OCI-LY7 (cell line): ENCODE measurements around the gene TDRD12.

Experiments
- EZH2phosphoT487 ChIP-seq: fragments of 200-600 bp; sonication (generic); IDR thresholded peaks from 2 replicates; pipeline ENCODE4 v1.6.1; 2018; ENCODE audit warnings: low read depth, borderline replicate concordance, mild to moderate bottlenecking, mixed run types, antibody characterized with exemption, low read length, moderate library complexity, mixed read lengths
- TF ChIP-seq, protein P1 (sequence below): fragments of 200-600 bp; sonication (generic); conservative IDR thresholded peaks from 2 replicates; pipeline ENCODE4 v1.5.1; 2014; ENCODE audit warnings: mild to moderate bottlenecking, antibody characterized with exemption, low read length, moderate library complexity, mixed read lengths

DNA sequence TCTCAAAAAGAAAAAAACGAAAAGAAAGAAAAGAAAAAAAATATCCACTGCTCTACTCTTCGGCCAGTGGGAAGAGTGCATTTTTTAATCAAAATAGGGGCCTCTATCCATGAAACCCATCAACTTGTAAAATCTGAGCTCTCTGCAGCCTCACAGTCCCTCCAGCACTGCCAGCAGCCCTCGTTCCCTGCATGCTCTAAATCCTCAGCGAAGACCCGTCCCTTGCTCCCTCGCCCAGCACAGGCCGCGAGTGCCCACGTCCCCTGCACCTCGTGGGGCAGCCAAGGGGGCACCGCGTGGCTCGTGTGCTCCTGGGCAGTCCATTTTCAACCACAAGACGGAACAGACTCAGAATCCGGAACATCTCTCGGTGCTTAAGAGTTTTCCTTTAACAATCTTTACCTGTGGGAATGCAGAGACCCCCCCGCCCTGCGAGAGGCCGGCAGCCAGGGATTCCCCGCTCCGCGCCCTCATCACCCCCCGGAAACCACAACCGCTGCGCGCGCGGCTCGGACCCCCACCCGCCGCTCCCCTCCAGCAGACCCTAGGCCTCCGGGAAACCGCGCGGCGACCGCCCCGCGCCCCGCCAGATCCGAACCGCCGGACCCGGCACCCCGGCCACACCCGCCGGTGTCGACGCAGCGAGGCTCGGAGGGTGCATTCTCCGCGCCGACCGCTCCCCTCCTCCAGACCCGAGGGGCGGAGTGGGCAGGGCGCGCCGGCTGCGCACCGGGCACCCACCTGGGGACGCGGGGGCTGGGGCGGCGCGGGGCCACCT lies 45.2 kb upstream of the TDRD12 start:
- TF ChIP-seq, protein P1, sequence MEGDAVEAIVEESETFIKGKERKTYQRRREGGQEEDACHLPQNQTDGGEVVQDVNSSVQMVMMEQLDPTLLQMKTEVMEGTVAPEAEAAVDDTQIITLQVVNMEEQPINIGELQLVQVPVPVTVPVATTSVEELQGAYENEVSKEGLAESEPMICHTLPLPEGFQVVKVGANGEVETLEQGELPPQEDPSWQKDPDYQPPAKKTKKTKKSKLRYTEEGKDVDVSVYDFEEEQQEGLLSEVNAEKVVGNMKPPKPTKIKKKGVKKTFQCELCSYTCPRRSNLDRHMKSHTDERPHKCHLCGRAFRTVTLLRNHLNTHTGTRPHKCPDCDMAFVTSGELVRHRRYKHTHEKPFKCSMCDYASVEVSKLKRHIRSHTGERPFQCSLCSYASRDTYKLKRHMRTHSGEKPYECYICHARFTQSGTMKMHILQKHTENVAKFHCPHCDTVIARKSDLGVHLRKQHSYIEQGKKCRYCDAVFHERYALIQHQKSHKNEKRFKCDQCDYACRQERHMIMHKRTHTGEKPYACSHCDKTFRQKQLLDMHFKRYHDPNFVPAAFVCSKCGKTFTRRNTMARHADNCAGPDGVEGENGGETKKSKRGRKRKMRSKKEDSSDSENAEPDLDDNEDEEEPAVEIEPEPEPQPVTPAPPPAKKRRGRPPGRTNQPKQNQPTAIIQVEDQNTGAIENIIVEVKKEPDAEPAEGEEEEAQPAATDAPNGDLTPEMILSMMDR = no peak
- TF ChIP-seq EZH2phosphoT487 = no peak
